Spleen (tissue), 7 donors: ENCODE data around the gene ARHGAP5.

Experiments
- POLR2A ChIP-seq, 3 donors: fragments of 450-650 bp; IDR thresholded peaks; one replicate each; pipeline ENCODE4 v1.5.1; 2017; ENCODE audit warnings: antibody characterized with exemption in 3 of 3, mild to moderate bottlenecking in 1 of 3
- TF ChIP-seq, protein P1 (sequence below), 11 experiments: fragments of 200-600 bp in 7 of 11; fragments of 450-650 bp in 4 of 11; sonication (generic) in 4 of 11; IDR thresholded peaks in 8 of 11; conservative IDR thresholded peaks in 3 of 11; 1 replicate in 7 of 11; 2 replicates in 4 of 11; pipeline versions ENCODE4 v1.4.0 to v1.8.0; 2016 to 2021; ENCODE audit warnings: antibody characterized with exemption in 11 of 11, inconsistent platforms in 4 of 11, mild to moderate bottlenecking in 1 of 11
- donor health status: DM: no; HTN: no; CAD: no; lungs with moderate emphysema.
- donor health status: DM: no; HTN: no; CAD: no.
- donor health status: DM: no; HTN: no; CAD: no.

DNA sequence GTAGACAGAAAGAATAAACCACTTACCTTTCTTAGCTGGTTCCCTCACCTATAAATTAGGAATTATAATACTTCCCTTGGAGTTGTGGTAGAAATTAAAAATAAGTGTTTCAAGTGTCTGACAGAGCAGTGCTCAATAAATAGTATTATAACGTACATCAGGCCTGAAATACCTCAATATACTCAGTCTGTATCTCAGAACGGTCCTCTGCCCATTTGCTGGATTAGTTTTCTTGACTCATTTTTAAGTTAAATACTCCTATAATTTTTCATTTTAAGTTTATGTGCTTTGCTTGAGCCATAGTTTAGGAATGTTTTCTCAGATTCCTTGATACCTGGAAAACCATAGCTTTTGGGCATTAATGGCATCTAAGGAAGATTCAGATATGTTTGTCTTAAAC, 22.4 kb downstream of the ARHGAP5 start:
- TF ChIP-seq, protein P1, sequence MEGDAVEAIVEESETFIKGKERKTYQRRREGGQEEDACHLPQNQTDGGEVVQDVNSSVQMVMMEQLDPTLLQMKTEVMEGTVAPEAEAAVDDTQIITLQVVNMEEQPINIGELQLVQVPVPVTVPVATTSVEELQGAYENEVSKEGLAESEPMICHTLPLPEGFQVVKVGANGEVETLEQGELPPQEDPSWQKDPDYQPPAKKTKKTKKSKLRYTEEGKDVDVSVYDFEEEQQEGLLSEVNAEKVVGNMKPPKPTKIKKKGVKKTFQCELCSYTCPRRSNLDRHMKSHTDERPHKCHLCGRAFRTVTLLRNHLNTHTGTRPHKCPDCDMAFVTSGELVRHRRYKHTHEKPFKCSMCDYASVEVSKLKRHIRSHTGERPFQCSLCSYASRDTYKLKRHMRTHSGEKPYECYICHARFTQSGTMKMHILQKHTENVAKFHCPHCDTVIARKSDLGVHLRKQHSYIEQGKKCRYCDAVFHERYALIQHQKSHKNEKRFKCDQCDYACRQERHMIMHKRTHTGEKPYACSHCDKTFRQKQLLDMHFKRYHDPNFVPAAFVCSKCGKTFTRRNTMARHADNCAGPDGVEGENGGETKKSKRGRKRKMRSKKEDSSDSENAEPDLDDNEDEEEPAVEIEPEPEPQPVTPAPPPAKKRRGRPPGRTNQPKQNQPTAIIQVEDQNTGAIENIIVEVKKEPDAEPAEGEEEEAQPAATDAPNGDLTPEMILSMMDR (IDR thresholded peaks at IDR 0.05 in 8 of 11, conservative IDR thresholded peaks at IDR 0.05 in 3 of 11) = no peak
- no peak for TF ChIP-seq POLR2A (IDR thresholded peaks at IDR 0.05)
